ENCODE results near the gene S100A9.
A peak's percentile ranks its signal among the peaks of the same experiment; 100 is the strongest.
"Not testable (repeated sequence)": the region's sequence is repeated elsewhere in the genome, so short reads cannot be mapped to it uniquely, and the experiment has no call there.

The S100A9 gene

DNA sequence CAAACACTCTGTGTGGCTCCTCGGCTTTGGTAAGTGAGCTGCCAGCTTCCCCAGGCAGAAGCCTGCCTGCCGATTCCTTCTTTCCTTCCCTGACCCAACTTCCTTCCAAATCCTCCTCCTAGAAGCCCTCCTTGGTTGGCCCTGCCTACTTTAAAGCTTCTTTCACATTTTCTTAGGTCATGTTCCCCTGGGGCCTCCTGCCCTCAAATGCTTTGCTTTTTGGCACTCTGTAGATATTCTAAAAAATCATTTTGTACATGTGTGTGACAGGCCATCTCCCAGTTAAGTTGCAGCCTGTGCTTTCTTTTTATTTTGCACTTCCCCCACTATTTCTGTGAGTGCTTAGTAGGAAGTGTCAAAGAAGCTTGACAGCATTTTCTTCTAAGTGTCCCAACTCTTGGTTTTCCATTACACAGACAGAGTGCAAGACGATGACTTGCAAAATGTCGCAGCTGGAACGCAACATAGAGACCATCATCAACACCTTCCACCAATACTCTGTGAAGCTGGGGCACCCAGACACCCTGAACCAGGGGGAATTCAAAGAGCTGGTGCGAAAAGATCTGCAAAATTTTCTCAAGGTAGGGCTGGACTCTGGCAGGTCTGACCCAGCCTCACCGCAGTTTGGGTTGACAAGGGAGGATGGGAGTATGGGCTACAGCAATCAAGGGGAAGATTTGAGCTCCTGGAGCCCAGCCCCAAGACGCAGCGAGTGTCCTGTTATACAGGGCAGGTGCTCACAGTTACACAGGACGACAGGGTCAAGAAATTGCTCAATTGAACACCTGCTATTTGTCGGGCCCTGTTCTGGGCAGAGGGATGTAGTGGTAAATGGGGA, at the start of gene S100A9:
Gene S100A9, plus strand, starts transcription at position 2 of the 838 bp plus-strand sequence. Its CDS starts 430 bp downstream, at position 432.
- DNase-seq = no peak

DNA sequence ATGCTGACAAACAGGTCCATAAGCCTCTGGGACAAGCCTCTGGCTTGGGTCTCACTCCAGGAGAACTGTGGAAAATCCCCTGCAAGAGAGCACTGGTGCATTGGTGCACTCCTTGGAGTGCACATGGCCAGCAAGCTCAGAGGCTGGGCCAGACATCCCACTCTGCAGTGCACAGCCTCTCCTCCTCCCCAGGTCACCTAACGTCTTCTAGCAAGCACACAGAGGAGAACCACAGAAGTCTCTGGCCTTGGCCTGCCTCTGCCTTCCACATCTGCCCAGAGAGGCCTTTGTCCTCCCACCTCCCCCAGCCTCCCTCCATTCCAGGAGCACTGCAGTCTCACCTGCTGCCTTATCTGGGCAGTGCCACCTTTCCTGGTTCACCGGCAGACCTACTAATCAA, 49.1 kb upstream of the S100A9 start:
- no peak for DNase-seq

DNA sequence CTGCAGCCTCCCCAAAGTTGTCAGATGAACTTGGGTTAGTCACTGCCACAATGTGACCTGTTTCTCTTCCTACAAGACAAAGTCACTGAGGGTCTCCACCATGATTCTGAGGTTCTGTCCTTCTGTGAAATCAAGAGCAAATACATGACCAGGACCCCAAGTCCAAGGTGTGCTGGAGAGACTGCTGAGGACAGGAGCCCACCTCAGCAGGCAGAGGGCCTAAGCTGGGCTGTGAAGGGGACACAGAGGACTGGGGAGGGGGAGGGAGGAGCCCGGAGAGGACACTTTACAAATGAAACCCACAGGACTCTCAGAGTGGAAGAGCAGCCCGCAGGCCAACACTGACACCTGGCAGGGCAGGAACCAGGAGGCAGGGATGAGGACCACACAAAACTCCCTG, 48.2 kb upstream of the S100A9 start:
- DNase-seq = no peak

DNA sequence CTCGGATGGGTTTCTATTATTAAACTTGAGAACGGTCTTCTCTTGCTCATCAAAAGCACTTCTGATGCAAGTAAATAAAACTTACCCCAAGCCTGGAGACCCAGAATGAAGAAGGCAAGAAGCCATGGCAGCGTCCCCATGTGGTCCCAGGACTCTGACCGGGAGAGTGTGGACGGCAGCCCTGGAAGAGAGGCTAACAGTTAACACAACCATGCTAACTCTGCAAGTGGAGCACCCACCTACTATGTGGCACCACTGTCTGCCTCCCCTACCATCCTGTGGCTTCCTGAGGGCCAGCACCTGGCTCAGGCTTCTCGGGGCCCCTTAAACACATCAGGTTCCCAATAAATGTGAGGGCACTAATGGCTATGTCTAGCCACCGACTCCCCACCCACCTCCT, 47.1 kb upstream of the S100A9 start:
- DNase-seq = no peak

DNA sequence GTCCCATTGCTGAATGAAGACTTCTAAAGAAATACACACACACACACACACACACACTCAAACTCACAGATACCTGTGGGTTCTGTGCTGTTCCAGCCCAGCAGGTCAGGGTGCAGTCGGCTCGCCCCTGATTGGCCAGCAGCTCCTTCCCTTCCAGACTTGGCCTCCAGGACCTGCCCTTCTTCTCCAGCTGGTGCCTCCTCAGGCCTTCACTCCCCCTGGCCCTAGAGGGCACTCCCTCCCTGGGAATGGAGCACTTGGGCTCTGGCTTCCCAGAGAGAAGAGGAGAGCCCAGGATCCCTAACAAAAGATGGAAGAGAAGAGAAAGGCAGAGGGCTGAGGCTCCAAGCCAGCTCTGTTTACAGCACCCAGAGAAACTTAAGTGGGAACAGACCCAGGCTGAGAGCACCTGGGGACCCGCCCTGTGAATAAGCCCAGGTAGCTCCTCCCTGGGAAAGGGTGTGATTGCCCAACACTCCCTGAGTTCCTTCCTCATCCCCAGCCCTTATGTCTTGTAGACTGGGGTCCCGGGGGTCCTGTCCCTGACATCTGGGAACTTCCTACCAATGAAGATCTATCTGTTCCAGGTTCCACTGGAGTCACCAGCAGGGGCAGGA, 45.0 kb upstream of the S100A9 start, which contains the start of gene PGLYRP3:
Gene PGLYRP3, minus strand, starts transcription at position 383 of the 617 bp plus-strand sequence. CDS start 2,287 bp downstream, outside the sequence.
- DNase-seq = peak; percentile 40

DNA sequence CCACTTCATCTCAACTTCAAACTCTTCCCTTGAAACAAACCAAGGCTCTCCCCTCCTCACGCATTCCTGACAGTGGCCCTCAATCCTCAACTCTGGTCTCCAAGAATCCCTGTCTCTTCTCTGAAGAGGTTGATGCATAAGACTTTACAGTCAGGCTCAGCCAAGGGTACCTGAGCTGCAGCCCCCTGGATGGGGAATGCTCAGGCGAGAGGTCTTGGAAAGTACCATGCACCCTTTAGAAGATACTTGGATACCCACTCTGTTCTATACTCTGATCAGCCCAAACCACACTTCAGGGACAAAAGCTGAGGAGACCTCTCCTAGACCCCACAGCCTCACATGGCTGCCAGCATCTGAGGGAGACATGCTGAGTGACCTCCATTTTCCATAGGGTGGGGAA, 44.4 kb upstream of the S100A9 start:
- DNase-seq = no peak

DNA sequence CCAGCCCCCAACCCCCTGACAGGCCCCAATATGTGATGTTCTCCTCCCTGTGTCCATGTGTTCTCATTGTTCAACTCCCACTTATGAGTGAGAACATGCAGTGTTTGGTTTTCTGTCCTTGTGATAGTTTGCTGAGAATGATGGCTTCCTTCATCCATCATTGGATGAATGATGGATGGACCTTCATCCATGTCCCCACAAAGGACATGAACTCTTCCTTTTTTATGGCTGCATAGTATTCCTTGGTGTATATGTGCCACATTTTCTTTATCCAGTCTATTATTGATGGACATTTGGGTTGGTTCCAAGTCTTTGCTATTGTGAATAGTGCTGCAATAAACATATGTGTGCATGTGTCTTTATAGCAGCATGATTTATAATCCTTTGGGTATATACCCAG, 43.3 kb upstream of the S100A9 start:
- not testable (repeated sequence) for DNase-seq

DNA sequence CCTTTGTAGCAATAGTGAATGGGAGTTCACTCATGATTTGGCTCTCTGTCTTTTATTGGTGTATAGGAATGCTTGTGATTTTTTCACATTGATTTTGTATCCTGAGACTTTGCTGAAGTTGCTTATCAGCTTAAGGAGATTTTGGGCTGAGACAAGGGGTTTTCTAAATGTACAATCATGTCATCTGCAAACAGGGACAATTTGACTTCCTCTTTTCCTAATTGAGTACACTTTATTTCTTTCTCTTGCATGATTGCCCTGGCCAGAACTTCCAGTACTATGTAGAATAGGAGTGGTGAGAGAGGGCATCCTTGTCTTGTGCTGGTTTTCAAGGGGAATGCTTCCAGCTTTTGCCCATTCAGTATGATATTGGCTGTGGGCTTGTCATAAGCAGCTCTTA, 41.6 kb upstream of the S100A9 start:
- not testable (repeated sequence) for DNase-seq

DNA sequence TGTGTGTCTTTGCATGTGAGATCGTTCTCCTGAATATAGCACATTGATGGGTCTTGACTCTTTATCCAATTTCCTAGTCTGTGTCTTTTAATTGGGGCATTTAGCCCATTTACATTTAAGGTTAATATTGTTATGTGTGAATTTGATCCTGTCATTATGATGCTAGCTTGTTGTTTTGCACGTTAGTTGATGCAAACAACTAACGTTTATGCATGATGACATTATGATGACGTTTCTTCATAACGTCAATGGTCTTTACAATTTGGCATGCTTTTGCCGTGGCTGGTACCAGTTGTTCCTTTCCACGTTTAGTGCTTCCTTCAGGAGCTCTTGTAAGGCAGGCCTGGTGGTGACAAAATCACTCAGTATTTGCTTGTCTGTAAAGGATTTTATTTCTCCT, 39.5 kb upstream of the S100A9 start:
- not testable (repeated sequence) for DNase-seq

DNA sequence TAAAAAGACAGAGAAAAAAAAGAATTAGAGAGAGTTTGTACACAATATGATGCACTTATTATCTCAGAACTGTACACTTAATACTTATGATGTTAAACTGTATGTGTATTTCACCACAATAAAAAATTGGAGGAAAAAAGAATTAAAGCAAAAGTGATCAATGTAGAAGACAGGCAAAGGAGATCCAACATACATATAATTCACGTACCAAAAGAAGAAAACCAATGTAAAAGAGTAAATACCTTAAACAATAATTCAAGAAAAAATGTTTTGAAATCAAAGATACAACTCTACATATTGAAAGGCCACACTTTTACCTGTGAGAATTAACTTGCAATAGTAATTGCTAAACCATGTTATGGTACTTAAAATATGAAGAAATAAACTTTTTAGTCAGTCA, 35.1 kb upstream of the S100A9 start:
- no peak for DNase-seq

DNA sequence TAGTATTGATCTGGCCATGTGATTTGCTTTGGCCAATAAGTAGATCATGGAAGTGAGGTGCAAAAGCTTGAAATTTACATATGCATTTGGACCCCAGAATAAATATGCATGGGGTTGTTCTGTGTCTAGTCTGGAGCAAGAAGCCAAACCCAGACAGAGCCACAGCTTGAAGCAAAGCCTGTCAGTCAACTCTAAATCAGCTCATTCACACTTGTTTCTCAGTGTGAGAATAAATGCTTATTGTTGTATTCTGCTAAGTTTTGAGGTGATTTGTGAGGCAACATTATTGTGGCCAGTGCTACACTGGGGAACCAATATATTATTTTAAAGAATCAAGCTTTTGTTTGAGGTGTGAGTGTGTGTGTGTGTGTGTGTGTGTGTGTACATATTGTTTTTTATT, 32.7 kb upstream of the S100A9 start:
- DNase-seq = no peak

DNA sequence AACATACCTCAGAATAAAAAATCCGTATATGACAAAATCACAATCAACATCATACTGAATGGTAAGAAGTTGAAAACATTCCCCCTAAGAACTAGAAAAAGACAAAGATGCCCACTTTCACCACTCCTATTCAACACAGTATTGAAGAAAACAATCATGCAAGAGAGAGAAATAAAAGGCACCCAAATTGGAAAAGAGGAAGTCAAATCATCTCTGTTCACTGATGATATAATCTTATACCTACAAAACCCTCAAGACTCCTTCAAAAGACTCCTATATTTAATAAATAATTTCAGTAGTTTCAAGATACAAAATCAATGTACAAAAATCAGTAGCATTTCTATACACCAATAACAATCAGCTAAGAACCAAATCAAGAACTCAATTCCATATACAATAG, 23.8 kb upstream of the S100A9 start:
- no peak for DNase-seq

DNA sequence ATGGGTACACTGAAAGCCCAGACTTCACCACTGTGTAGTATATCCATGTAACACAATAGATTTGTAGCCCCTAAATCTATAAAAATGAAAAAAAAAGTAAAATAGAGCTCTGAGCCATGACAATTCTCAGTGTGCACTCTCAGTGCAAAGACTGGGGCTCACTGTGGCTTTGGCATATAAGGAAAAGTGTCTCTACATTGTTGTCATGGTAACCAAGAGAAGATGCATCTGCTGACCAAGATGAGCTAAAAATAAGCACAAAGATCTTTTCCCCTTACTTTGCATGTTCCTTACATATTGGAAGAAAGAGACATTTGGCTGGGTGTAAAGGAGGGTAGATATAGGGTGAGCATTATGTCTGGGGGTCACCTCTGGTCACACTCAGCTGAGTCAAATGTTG, 21.0 kb upstream of the S100A9 start:
- DNase-seq = no peak

DNA sequence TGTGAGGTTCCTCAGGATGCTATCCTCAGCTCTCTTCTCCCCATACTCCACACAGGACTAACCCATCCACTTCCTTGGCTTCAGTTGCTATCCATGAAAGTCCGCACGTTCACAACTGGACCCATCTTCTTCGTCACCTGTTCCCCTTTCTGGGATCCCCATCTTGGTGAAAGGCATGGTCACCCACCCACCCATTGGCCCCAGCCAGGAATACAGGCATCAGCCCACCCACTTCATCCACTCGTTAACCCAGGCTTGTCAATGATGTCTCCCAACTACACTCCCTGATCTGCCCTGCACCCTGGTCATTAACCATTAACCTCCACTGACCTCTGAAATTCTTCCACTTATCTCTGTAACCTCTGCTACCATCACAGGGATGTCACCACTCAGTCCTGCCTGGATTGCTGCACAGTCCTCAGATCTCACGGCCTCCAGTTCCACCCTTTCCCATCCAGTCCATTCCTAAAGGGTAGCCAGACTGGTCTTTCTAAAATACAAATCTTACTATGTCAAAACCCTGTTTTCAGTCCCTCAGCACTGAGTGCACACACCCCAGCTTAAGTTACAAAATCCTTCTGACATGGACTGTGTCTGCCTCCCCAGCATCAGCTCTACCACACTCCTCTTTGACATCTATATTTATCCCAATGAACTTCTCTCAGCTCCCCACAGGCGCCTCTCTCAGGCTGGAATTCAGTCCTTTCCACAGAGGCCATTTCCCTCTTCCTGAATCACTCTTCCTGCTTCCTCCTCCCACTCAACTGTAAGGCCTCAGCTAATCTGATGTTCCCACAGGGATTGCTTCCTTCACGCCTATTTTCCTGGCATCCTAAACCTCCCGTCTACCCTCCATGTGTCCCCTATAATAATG, 19.4 kb upstream of the S100A9 start:
- DNase-seq = no peak

DNA sequence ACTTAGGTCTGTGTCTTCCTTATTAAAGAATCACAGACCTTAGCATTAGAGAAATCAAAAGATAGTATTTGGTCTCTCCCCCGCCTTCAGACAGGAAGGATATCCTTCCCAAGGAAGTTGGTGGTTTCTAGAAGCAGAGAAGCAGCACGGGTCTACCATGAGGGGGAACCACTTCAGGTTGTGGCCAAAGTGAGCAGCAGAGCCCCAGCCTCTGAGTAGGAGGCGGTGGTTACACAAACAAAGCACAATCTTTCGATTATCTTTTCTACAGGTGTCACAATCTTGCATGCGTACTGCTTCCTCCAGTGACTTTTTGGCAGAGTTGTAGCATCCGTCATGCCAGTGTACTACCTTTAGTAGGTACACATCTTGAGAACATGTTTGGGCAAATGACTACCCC, 17.9 kb upstream of the S100A9 start:
- DNase-seq = no peak

DNA sequence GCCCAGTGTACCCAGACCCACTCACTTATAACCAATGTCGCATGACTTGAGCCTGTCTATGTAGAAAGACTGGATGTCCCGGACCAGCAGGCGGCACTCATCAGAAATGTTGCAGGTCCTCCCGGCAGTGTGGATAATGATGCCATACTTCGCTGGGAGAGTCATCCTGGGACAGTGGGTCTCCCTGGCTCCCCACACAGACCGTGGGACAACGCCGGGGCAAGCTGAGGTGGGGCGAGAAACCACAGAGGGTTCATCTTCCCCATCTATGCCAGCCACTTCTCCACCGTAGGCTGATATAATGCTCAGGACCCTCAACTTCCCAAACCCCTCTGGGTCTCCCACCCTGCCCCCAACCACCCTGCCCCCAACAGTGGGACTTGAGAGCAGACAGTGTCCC, 17.3 kb upstream of the S100A9 start:
- no peak for DNase-seq

DNA sequence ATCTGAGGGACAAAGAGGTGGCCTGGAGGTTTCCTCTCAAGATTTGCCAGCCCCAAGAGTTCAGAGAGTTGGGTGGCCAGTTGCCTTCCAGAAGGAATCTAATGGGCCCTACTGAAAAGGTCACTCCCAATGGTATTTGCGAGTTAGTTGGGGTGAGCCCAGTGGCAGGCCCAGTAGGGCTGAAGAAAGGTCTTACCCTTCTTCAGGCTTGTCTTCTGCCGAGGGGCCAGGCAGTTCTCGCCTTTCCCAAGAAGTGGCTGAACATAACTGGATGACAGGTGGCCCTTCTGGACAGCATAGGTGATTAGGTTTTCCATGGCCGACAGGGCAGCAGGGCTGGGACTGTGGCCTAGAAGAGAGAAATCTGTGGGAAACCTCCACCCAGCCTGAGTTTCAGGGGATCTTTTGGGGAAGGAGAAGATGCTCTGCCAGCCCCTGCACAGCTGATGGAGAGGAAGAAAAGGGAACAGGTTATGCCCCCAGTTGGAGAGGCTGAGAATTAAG, 16.2 kb upstream of the S100A9 start:
- DNase-seq = no peak

DNA sequence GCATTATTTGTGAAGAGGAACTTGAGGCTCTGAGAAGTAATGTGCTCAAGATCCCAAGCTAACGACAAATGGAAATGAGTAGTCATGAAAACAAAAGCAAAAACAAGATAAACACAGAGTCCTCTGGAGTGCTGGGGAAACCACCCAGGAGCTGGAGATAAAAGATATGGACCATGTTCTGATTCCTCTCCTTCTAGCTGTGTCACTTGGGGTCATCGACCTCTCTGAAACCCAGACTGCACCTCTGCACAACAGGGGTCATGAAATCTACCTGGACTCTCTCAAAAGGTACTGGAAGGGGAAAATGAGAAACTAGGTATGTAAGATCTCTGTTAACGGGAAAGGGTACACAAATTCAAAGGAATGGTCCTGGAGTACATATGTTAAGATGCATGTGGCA, 15.5 kb upstream of the S100A9 start:
- no peak for DNase-seq

DNA sequence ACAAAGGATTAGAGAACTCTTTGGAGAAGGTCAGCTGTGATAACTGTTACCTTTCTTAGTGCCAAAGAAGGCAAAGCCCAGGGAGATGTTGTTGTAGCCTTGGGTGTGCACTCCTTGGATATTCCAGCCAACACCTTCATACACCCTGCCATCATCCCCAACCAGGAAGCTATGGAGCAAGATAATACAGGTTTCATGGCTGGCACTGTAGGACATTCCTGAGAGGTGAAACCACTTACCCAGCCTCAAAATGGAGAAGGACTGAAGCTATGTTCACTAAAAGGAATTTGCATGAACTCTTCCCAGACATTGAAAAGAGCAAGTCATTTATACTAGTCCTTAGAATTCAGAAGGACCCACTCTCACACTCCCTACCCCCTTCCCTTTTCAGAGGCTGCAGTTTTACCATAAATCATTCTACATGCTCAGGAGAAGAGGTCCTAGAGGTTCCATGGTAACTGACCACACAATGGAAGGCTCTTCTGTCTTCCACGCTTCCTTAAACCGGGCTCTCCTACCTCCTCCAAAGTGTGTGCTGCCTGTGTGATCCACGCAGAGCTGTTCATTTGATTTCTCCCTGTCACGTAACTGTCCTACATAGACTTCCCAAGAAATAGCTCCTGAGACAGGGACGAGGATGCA, 14.5 kb upstream of the S100A9 start:
- no peak for DNase-seq

DNA sequence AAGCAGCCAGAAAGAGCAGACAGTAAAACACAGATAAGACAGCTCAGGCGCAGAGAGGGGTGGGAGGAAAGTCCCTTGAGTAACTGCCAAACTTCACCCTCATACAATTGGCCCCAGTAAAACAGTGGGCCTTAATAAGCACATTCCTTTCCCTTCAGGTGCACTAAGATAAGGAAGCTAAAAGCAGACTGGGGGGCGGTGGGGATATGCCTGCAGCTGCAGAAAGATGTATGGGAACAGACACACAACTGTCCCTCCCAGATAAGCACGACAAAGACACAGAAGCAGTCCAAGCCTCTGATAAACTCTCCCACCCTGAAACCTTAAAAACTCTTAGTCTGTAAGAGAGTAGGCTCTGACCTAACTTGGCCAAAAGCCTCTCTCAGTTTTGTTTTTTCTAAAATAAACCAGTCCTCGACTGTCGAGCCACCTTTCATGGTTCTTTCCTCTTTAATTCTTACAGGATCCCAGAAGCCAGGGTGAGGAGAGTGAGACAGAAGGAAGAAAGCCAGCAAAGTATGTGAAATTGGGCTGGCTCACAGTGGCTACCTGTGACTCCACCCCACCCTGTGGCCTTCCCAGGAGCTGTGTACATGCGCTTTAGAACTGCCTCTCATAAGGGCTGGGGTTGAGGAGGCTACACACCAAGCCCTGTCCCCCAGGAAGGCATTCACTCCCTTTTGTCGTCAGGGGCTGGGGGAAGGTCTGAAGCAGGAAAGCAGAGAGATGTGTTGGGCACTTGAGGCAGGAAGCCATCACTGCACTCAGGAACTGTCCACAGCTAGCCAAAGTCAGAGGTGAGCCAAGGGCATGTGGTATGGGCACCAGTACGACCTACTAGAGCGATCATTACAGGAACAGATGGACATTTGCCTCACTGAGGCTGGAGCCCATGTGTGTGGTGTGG, 13.6 kb upstream of the S100A9 start:
- DNase-seq = no peak

DNA sequence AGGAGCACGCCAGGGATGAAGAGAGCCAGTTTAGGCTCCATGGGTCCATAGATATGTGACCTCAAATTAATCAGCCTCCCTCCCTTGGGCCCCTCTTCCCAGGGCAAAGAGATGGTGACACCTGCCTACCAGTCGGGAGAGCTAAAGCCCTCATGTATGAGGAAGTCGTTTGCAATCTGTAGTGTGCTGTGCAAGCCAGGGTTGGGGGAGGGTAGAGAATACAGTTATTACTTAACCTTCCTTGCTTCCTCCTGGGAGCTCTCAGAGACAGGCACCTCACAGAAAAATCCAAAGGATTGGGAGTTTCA, 13.0 kb upstream of the S100A9 start:
- DNase-seq = no peak

All from NCI-H2171 treated with DMSO at 0.1 percent for 48 hours (cell line).